CD4-positive, alpha-beta T cell (primary cell): ENCODE measurements around the gene SPESP1. TPM values are rescaled to one million over a fixed set of nuclear protein-coding genes. Genes with fewer than 3 reads are reported as not detected.
"Not testable (repeated sequence)": the region's sequence is repeated elsewhere in the genome, so short reads cannot be mapped to it uniquely, and the experiment has no call there.

Experiments used
- ATAC-seq: fragments of 200-7000 bp; cut with Tn5 transposase; one replicate; pipeline ENCODE4 v1.10.0; 2022; ENCODE audit warnings: mild to moderate bottlenecking; ENCODE audit not compliant: poor library complexity
- CTCF ChIA-PET: fragments of 350-600 bp; sonication (Branson Sonifier 250); formaldehyde crosslinking; loops from one replicate; lab custom pipeline; 2021; ENCODE audit warnings: antibody characterized with exemption, inconsistent platforms; lab: Charles Lee
- POLR2A ChIA-PET: fragments of 350-600 bp; sonication (Branson Sonifier 250); formaldehyde crosslinking; loops from one replicate; lab custom pipeline; 2021; ENCODE audit warnings: antibody characterized with exemption, inconsistent platforms; lab: Charles Lee
- DNase-seq, 14 experiments: peaks; one replicate each; pipeline ENCODE4 v3.0.0-alpha.2; 2013 to 2020; ENCODE audit warnings: mixed read lengths in 2 of 14
- H3K27ac ChIP-seq, 2 donors: one replicate each; pipeline versions ENCODE4 v1.5.1 to v1.7.0; 2013; ENCODE audit warnings: low read length in 2 of 2, low read depth in 1 of 2, mild to moderate bottlenecking in 1 of 2
- H3K27me3 ChIP-seq, 2 experiments: 1 replicate in 1 of 2; 2 replicates in 1 of 2; pipeline versions ENCODE4 v1.6.1 to v1.7.0; 2013; ENCODE audit warnings: low read length in 2 of 2, control low read depth in 1 of 2, mild to moderate bottlenecking in 1 of 2, moderate library complexity in 1 of 2; ENCODE audit not compliant: insufficient read depth in 2 of 2, control insufficient read depth in 1 of 2
- H3K36me3 ChIP-seq: one replicate; pipeline ENCODE4 v1.6.1; 2013; ENCODE audit warnings: low read length, control low read depth; ENCODE audit not compliant: insufficient read depth
- H3K4me1 ChIP-seq: one replicate; pipeline ENCODE4 v1.6.1; 2013; ENCODE audit warnings: low read length, control low read depth; ENCODE audit not compliant: insufficient read depth
- H3K4me3 ChIP-seq: one replicate; pipeline ENCODE4 v1.5.1; 2013; ENCODE audit warnings: mild to moderate bottlenecking, low read length, moderate library complexity
- H3K9me3 ChIP-seq, 2 experiments: 1 replicate in 1 of 2; 2 replicates in 1 of 2; pipeline versions ENCODE4 v1.6.1 to v1.7.0; 2013; ENCODE audit warnings: low read length in 2 of 2, mild to moderate bottlenecking in 2 of 2, control low read depth in 1 of 2, moderate library complexity in 1 of 2; ENCODE audit not compliant: control insufficient read depth in 1 of 2, insufficient read depth in 1 of 2
- H3K27ac Mint-ChIP-seq: one replicate; pipeline ENCODE4 v1.8.0; 2020; ENCODE audit warnings: mixed read lengths
- H3K27me3 Mint-ChIP-seq: one replicate; pipeline ENCODE4 v1.8.0; 2021; ENCODE audit warnings: mixed read lengths
- H3K36me3 Mint-ChIP-seq: one replicate; pipeline ENCODE4 v1.8.0; 2021; ENCODE audit warnings: low read depth, mixed read lengths
- H3K4me1 Mint-ChIP-seq: one replicate; pipeline ENCODE4 v1.8.0; 2021; ENCODE audit warnings: low read depth, mixed read lengths
- H3K4me3 Mint-ChIP-seq: one replicate; pipeline ENCODE4 v1.8.0; 2020; ENCODE audit warnings: mild to moderate bottlenecking, mixed read lengths
- H3K9me3 Mint-ChIP-seq: one replicate; pipeline ENCODE4 v1.8.0; 2020; ENCODE audit warnings: mixed read lengths
- intact Hi-C, 2 experiments: fragments of 100-400 bp; cut with DNase I in 1 of 2; cut with micrococcal nuclease in 1 of 2; formaldehyde crosslinking; loops; one replicate each; pipeline versions ENCODE4 v1.15.1 to v1.9.0; 2023 to 2025; cut with DNase I, micrococcal nuclease
- total RNA-seq, 174 experiments: library from RNA in 2 of 174; stranded (reverse) in 2 of 174; gene quantifications; one replicate each; pipeline ENCODE4 v1.2.3 and lab custom pipeline; 2021 to 2026
- TF ChIP-seq, protein P1 (sequence below): fragments of 200-600 bp; IDR thresholded peaks from one replicate; pipeline ENCODE4 v1.8.0; 2022; ENCODE audit warnings: antibody characterized with exemption, mild to moderate bottlenecking

SPESP1 gene
- total RNA-seq, 2 experiments from 2014 or later, result not detected

DNA sequence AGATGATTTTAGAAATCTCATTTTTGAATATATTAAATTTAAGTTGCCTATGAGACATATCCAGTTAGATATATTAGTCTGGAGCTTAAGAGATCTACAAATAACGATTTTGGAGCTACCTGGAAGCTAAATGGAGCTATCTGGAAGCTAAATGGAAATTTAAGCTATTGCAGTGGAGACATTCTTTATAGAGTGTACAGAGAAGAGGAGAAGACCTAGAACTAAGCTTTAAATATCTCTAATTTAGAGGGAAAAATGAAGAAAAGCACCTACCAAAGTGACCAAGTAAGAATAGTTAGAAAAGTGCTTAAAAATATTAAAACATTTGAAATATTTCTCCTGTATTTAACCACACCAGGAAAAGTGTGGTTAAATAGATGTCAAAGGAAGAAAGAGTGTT, 28.3 kb downstream of the SPESP1 start:
- Mint-ChIP-seq H3K27me3 (peaks cover 50% of the 10 kb centered on the region), H3K4me1 (no peaks in the 10 kb centered on the region), H3K36me3 (no peaks in the 10 kb centered on the region), H3K4me3 (no peak overlapping the region), H3K9me3 (no peaks in the 10 kb centered on the region), H3K27ac (no peak overlapping the region)
- no peak for ATAC-seq
- TF ChIP-seq, protein P1, sequence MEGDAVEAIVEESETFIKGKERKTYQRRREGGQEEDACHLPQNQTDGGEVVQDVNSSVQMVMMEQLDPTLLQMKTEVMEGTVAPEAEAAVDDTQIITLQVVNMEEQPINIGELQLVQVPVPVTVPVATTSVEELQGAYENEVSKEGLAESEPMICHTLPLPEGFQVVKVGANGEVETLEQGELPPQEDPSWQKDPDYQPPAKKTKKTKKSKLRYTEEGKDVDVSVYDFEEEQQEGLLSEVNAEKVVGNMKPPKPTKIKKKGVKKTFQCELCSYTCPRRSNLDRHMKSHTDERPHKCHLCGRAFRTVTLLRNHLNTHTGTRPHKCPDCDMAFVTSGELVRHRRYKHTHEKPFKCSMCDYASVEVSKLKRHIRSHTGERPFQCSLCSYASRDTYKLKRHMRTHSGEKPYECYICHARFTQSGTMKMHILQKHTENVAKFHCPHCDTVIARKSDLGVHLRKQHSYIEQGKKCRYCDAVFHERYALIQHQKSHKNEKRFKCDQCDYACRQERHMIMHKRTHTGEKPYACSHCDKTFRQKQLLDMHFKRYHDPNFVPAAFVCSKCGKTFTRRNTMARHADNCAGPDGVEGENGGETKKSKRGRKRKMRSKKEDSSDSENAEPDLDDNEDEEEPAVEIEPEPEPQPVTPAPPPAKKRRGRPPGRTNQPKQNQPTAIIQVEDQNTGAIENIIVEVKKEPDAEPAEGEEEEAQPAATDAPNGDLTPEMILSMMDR, result no peak
- intact Hi-C loops, result no loop called here
- CTCF ChIA-PET, result no interaction called here
- POLR2A ChIA-PET, result no interaction called here
- peaks cover 0 to 4% of the 10 kb centered on the region in 2 experiments for H3K9me3 ChIP-seq
- no peak for DNase-seq
- H3K4me1 ChIP-seq, result no peaks in the 10 kb centered on the region
- H3K27me3 ChIP-seq, result peaks cover 2 to 11% of the 10 kb centered on the region in 2 experiments
- H3K27ac ChIP-seq, result no peak overlapping the region
- H3K4me3 ChIP-seq, result no peak overlapping the region
- H3K36me3 ChIP-seq, result no peaks in the 10 kb centered on the region

DNA sequence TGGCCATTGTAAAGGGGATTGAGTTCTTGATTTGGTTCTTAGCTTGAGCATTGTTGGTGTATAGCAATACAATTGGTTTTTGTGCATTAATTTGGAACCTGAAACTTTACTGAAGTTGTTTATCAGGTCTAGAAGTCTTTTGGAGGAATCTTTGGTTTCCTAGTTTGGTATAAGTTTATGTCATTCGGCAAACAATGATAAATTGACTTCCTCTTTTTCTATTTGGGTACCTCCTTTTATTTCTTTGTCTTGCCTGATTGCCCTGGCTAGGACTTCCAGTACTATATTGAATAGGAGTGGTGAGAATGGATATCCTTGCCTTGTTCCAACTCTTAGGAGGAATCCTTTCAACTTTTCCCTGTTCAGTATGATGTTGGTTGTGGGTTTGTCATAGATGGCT, 32.1 kb downstream of the SPESP1 start:
- no peak for ATAC-seq
- H3K36me3 ChIP-seq, result no peaks in the 10 kb centered on the region
- no peaks in the 10 kb centered on the region for H3K4me1 ChIP-seq
- ChIA-PET CTCF (no interaction called here), POLR2A (no interaction called here)
- no peaks in the 10 kb centered on the region for H3K36me3 Mint-ChIP-seq
- peaks cover 46% of the 10 kb centered on the region for H3K27me3 Mint-ChIP-seq
- H3K4me3 Mint-ChIP-seq, result no peak overlapping the region
- H3K27ac ChIP-seq, result no peak overlapping the region
- TF ChIP-seq, protein P1, result no peak
- DNase-seq, result no peak
- no peak overlapping the region for H3K4me3 ChIP-seq
- H3K4me1 Mint-ChIP-seq, result no peaks in the 10 kb centered on the region
- H3K9me3 Mint-ChIP-seq, result peaks cover 4% of the 10 kb centered on the region
- no peaks in the 10 kb centered on the region for H3K9me3 ChIP-seq
- no peak overlapping the region for H3K27ac Mint-ChIP-seq
- H3K27me3 ChIP-seq, result peaks cover 5 to 16% of the 10 kb centered on the region in 2 experiments
- intact Hi-C loops, result no loop called here

DNA sequence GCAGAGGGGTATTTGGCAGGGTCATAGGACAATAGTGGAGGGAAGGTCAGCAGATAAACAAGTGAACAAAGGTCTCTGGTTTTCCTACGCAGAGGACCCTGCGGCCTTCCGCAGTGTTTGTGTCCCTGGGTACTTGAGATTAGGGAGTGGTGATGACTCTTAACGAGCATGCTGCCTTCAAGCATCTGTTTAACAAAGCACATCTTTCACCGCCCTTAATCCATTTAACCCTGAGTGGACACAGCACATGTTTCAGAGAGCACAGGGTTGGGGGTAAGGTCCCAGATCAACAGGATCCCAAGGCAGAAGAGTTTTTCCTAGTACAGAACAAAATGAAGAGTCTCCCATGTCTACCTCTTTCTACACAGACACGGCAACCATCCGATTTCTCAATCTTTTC, 33.4 kb downstream of the SPESP1 start:
- POLR2A ChIA-PET, DNase-seq, H3K27ac ChIP-seq, H3K36me3 Mint-ChIP-seq, H3K4me1 Mint-ChIP-seq, CTCF ChIA-PET, H3K36me3 ChIP-seq, intact Hi-C loops, H3K27ac Mint-ChIP-seq, H3K4me1 ChIP-seq, ATAC-seq, H3K4me3 Mint-ChIP-seq, H3K4me3 ChIP-seq, H3K9me3 Mint-ChIP-seq, H3K9me3 ChIP-seq: not testable (repeated sequence)
- peaks cover 5 to 24% of the 10 kb centered on the region in 2 experiments for H3K27me3 ChIP-seq
- H3K27me3 Mint-ChIP-seq, result peaks cover 43% of the 10 kb centered on the region

DNA sequence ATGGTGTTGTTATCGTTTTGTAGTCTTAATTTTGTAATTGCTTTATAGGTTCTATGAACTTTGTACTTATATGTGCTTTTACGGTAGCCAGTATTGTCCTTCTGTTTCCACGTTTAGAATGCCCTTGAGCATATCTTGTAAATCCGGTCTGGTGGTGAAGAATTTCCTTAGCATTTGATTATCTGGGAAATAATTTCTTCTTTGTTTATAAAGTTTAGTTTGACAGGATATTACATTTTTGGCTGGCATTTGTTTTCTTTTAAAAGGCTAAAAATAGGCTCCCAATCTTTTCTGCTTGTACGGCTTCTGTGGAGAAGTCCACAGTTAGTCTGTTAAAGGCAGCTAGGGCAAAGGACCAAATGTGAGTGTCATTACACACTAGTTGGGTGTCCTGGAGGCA, 36.7 kb downstream of the SPESP1 start:
- TF ChIP-seq, protein P1, result no peak
- no peaks in the 10 kb centered on the region for H3K4me1 Mint-ChIP-seq
- ATAC-seq (no peak), DNase-seq (no peak)
- Histone ChIP-seq H3K4me3 (no peak overlapping the region), H3K4me1 (no peaks in the 10 kb centered on the region), H3K27me3 (peaks cover 2 to 24% of the 10 kb centered on the region in 2 experiments), H3K36me3 (no peaks in the 10 kb centered on the region), H3K27ac (no peak overlapping the region), H3K9me3 (peaks cover 0 to 13% of the 10 kb centered on the region in 2 experiments)
- H3K27me3 Mint-ChIP-seq, result peaks cover 38% of the 10 kb centered on the region
- H3K36me3 Mint-ChIP-seq, result no peaks in the 10 kb centered on the region
- intact Hi-C loops, result no loop called here
- no peak overlapping the region for H3K27ac Mint-ChIP-seq
- ChIA-PET POLR2A (no interaction called here), CTCF (no interaction called here)
- peaks cover 12% of the 10 kb centered on the region for H3K9me3 Mint-ChIP-seq
- H3K4me3 Mint-ChIP-seq, result no peak overlapping the region
